H9 (cell line): ENCODE results near the gene CTNNBL1. TPM values are rescaled to one million over a fixed set of nuclear protein-coding genes. Genes with fewer than 3 reads are reported as not detected.

Experiments
- DNase-seq: peaks from one replicate; pipeline ENCODE4 v3.0.0-alpha.2; 2017
- H2AFZ ChIP-seq: one replicate; pipeline ENCODE4 v1.6.1; 2013; ENCODE audit warnings: mild to moderate bottlenecking, low read length, control low read depth, moderate library complexity
- H2AK5ac ChIP-seq: 2 replicates; pipeline ENCODE4 v1.6.1; 2013; ENCODE audit warnings: low read length, control low read depth, mixed read lengths; ENCODE audit not compliant: insufficient read length
- H2BK120ac ChIP-seq: one replicate; pipeline ENCODE4 v1.6.1; 2013; ENCODE audit warnings: low read depth, mild to moderate bottlenecking, low read length, control low read depth, inconsistent platforms; ENCODE audit not compliant: poor library complexity, severe bottlenecking
- H2BK12ac ChIP-seq: 2 replicates; pipeline ENCODE4 v1.6.1; 2013; ENCODE audit warnings: low read length, control low read depth, mixed read lengths, low read depth; ENCODE audit not compliant: insufficient read length
- H2BK15ac ChIP-seq: 2 replicates; pipeline ENCODE4 v1.6.1; 2013; ENCODE audit warnings: low read depth, low read length, control low read depth
- H2BK20ac ChIP-seq: one replicate; pipeline ENCODE4 v1.6.1; 2013; ENCODE audit warnings: low read depth, mild to moderate bottlenecking, low read length, control low read depth, inconsistent platforms; ENCODE audit not compliant: poor library complexity, severe bottlenecking
- H2BK5ac ChIP-seq: 2 replicates; pipeline ENCODE4 v1.6.1; 2013; ENCODE audit warnings: low read length, control low read depth, mixed read lengths; ENCODE audit not compliant: insufficient read length
- H3K14ac ChIP-seq: 2 replicates; pipeline ENCODE4 v1.6.1; 2013; ENCODE audit warnings: low read length, control low read depth; ENCODE audit not compliant: insufficient read depth
- H3K18ac ChIP-seq: 2 replicates; pipeline ENCODE4 v1.6.1; 2013; ENCODE audit warnings: low read depth, mild to moderate bottlenecking, mixed read lengths, low read length, control low read depth; ENCODE audit not compliant: insufficient read length
- H3K23ac ChIP-seq: 2 replicates; pipeline ENCODE4 v1.6.1; 2013; ENCODE audit warnings: low read length, control low read depth, mixed read lengths, low read depth; ENCODE audit not compliant: insufficient read length
- H3K23me2 ChIP-seq: 2 replicates; pipeline ENCODE4 v1.6.1; 2013; ENCODE audit warnings: low read depth, mild to moderate bottlenecking, mixed read lengths, low read length, control low read depth; ENCODE audit not compliant: insufficient read length, poor library complexity, severe bottlenecking
- H3K27ac ChIP-seq: 2 replicates; pipeline ENCODE4 v1.5.1; 2013; ENCODE audit warnings: low read length, control low read depth, mixed read lengths, low read depth; ENCODE audit not compliant: insufficient read length
- H3K27me3 ChIP-seq: 2 replicates; pipeline ENCODE4 v1.6.1; 2013; ENCODE audit warnings: low read length, control low read depth, inconsistent platforms; ENCODE audit not compliant: insufficient read depth
- H3K4ac ChIP-seq: 2 replicates; pipeline ENCODE4 v1.6.1; 2013; ENCODE audit warnings: low read depth, mild to moderate bottlenecking, control low read depth, inconsistent platforms, low read length, moderate library complexity
- H3K4me1 ChIP-seq: 2 replicates; pipeline ENCODE4 v1.6.1; 2013; ENCODE audit warnings: low read length, control low read depth, inconsistent platforms; ENCODE audit not compliant: insufficient read depth
- H3K4me2 ChIP-seq: 2 replicates; pipeline ENCODE4 v1.6.1; 2013; ENCODE audit warnings: low read length, control low read depth, mixed read lengths; ENCODE audit not compliant: insufficient read length, insufficient read depth
- H3K56ac ChIP-seq: 2 replicates; pipeline ENCODE4 v1.6.1; 2013; ENCODE audit warnings: low read depth, mild to moderate bottlenecking, mixed read lengths, low read length, control low read depth; ENCODE audit not compliant: insufficient read length
- H3K79me1 ChIP-seq: 2 replicates; pipeline ENCODE4 v1.6.1; 2013; ENCODE audit warnings: low read depth, mild to moderate bottlenecking, moderate library complexity, low read length, control low read depth, inconsistent platforms; ENCODE audit not compliant: insufficient read depth, poor library complexity, severe bottlenecking
- H3K79me2 ChIP-seq: 2 replicates; pipeline ENCODE4 v1.6.1; 2013; ENCODE audit warnings: low read length, control low read depth, inconsistent platforms; ENCODE audit not compliant: insufficient read depth
- H3K9ac ChIP-seq: 2 replicates; pipeline ENCODE4 v1.6.1; 2013; ENCODE audit warnings: low read length, control low read depth, mixed read lengths; ENCODE audit not compliant: insufficient read length; ENCODE audit errors: extremely low read depth
- H3K9me3 ChIP-seq: one replicate; pipeline ENCODE4 v1.6.1; 2013; ENCODE audit warnings: low read depth, low read length, inconsistent platforms; ENCODE audit not compliant: control insufficient read depth
- H3T11ph ChIP-seq: one replicate; pipeline ENCODE4 v1.6.1; 2013; ENCODE audit warnings: mild to moderate bottlenecking, low read length, control low read depth, inconsistent platforms
- H4K20me1 ChIP-seq: one replicate; pipeline ENCODE4 v1.6.1; 2013; ENCODE audit not compliant: control insufficient read depth, insufficient read length, insufficient read depth
- H4K5ac ChIP-seq: 2 replicates; pipeline ENCODE4 v1.6.1; 2013; ENCODE audit warnings: low read depth, mild to moderate bottlenecking, mixed read lengths, low read length, control low read depth; ENCODE audit not compliant: insufficient read length
- H4K8ac ChIP-seq: replicated peaks from 2 replicates; pipeline ENCODE4 v1.6.1; 2013; ENCODE audit warnings: low read length, control low read depth, mixed read lengths, low read depth; ENCODE audit not compliant: insufficient read length
- H4K91ac ChIP-seq: 2 replicates; pipeline ENCODE4 v1.6.1; 2013; ENCODE audit warnings: low read depth, mild to moderate bottlenecking, moderate library complexity, mixed read lengths, low read length, control low read depth; ENCODE audit not compliant: insufficient read length
- H3K27ac Mint-ChIP-seq, 3 experiments: 2 replicates in 2 of 3; 3 replicates in 1 of 3; pipeline ENCODE4 v1.8.0; 2020 to 2021; ENCODE audit warnings: mixed read lengths in 3 of 3, mild to moderate bottlenecking in 1 of 3, moderate library complexity in 1 of 3
- H3K27me3 Mint-ChIP-seq: 2 replicates; pipeline ENCODE4 v1.8.0; 2021; ENCODE audit warnings: low read depth, mild to moderate bottlenecking, moderate library complexity, mixed read lengths
- H3K36me3 Mint-ChIP-seq, 3 experiments: 2 replicates in 2 of 3; 3 replicates in 1 of 3; pipeline ENCODE4 v1.8.0; 2020 to 2021; ENCODE audit warnings: low read depth in 3 of 3, mixed read lengths in 3 of 3; ENCODE audit not compliant: insufficient read depth in 1 of 3
- H3K4me1 Mint-ChIP-seq, 2 experiments: 2 replicates each; pipeline ENCODE4 v1.8.0; 2020; ENCODE audit warnings: mixed read lengths in 2 of 2
- H3K4me3 Mint-ChIP-seq, 2 experiments: 2 replicates in 1 of 2; 3 replicates in 1 of 2; pipeline ENCODE4 v1.8.0; 2020 to 2021; ENCODE audit warnings: mild to moderate bottlenecking in 2 of 2, mixed read lengths in 2 of 2, moderate library complexity in 1 of 2
- H3K9me3 Mint-ChIP-seq, 2 experiments: 2 replicates in 1 of 2; 3 replicates in 1 of 2; pipeline ENCODE4 v1.8.0; 2020; ENCODE audit warnings: mild to moderate bottlenecking in 2 of 2, mixed read lengths in 2 of 2, moderate library complexity in 1 of 2
- CTCF ChIP-seq: fragments of 200-600 bp; sonication (generic); conservative IDR thresholded peaks from 3 replicates; pipeline ENCODE4 v1.8.0; 2021; ENCODE audit warnings: antibody characterized with exemption, mild to moderate bottlenecking
- WGBS: extraction: QIAGEN DNeasy Blood & Tissue Kit; methylation state at CpG from one replicate; pipeline ENCODE4 v1.1.7; 2013; ENCODE audit warnings: missing lambda C conversion rate, low lambda C conversion rate, mixed read lengths; ENCODE audit not compliant: insufficient read length; ENCODE audit errors: extremely low coverage; 5-methylcytosine and 5-hydroxymethylcytosine counted together
- total RNA-seq: library from RNA; stranded (reverse); gene quantifications from 2 replicates; pipeline ENCODE4 v1.2.1, GENCODE V29; 2021

CTNNBL1 gene
- total RNA-seq, 1 experiment from 2014 or later, result 67.2 TPM

- peaks cover 11 to 16% of the 10 kb centered on the region in 2 experiments for H3K4me1 Mint-ChIP-seq
- Histone ChIP-seq H3K4me1 (no peaks in the 10 kb centered on the region; the same call in 1 of the 2 replicates), H2AFZ (no peak overlapping the region), H3K4ac (no peak overlapping the region), H3K79me1 (no peaks in the 10 kb centered on the region), H2BK120ac (no peak overlapping the region), H3K9ac (no peak overlapping the region), H3K18ac (no peak overlapping the region), H3T11ph (no peak overlapping the region), H3K9me3 (no peaks in the 10 kb centered on the region), H2AK5ac (no peak overlapping the region), H2BK12ac (no peak overlapping the region), H3K79me2 (no peaks in the 10 kb centered on the region), H3K23me2 (no peaks in the 10 kb centered on the region), H2BK15ac (no peak overlapping the region), H4K91ac (no peak overlapping the region), H3K27ac (no peak overlapping the region), H2BK5ac (no peak overlapping the region), H4K20me1 (no peaks in the 10 kb centered on the region), H3K4me2 (no peak overlapping the region), H3K27me3 (no peaks in the 10 kb centered on the region), H4K8ac (no peak overlapping the region), H3K14ac (no peak overlapping the region), H3K23ac (no peak overlapping the region), H2BK20ac (no peak overlapping the region), H3K56ac (no peak overlapping the region), H4K5ac (no peak overlapping the region)
- H3K9me3 Mint-ChIP-seq, result no peaks in the 10 kb centered on the region
- no peak for DNase-seq
- peak overlapping the region in 1 of 3 experiments; percentile 38; a peak in 1 of 7 replicates for H3K27ac Mint-ChIP-seq
- no peaks in the 10 kb centered on the region for H3K27me3 Mint-ChIP-seq
- no peak for TF ChIP-seq CTCF
- H3K36me3 Mint-ChIP-seq, result peaks cover 2 to 16% (median 11%) of the 10 kb centered on the region in 3 experiments; a peak in 4 of 7 replicates
- WGBS, result no CpG with 5 or more reads among the region's 7 CpGs
- H3K4me3 Mint-ChIP-seq, result no peak overlapping the region
Observed at GRCh38 chr20:37839955-37840354, 146.1 kb downstream of the CTNNBL1 start.
